Testis (tissue), 3 donors: Measurements from ENCODE around the gene FXYD3. TPM values are rescaled to one million over a fixed set of nuclear protein-coding genes. Genes with fewer than 3 reads are reported as not detected.

Experiments
- DNase-seq: peaks from one replicate; pipeline ENCODE4 v3.0.0-alpha.2; 2019
- H3K27ac ChIP-seq, 2 donors: fragments of 200-600 bp; sonication (generic); one replicate each; pipeline ENCODE4 v1.5.1; 2019
- H3K27me3 ChIP-seq: fragments of 200-600 bp; sonication (generic); one replicate; pipeline ENCODE4 v1.5.1; 2019
- H3K36me3 ChIP-seq: fragments of 200-600 bp; sonication (generic); one replicate; pipeline ENCODE4 v1.5.1; 2017; ENCODE audit warnings: low read depth; ENCODE audit errors: missing control alignments
- H3K4me1 ChIP-seq: fragments of 200-600 bp; sonication (generic); one replicate; pipeline ENCODE4 v1.5.1; 2019
- H3K4me3 ChIP-seq, 2 donors: fragments of 200-600 bp; sonication (generic); one replicate each; pipeline ENCODE4 v1.5.1; 2017 to 2019
- H3K9me3 ChIP-seq: fragments of 200-600 bp; sonication (generic); one replicate; pipeline ENCODE4 v1.5.1; 2017
- POLR2A ChIP-seq: fragments of 450-650 bp; IDR thresholded peaks from one replicate; pipeline ENCODE4 v1.6.1; 2017; ENCODE audit warnings: antibody characterized with exemption, mild to moderate bottlenecking, moderate library complexity
- WGBS, 2 donors: methylation state at CpG; one replicate each; pipeline ENCODE4 v1.1.5; 2018; 5-methylcytosine and 5-hydroxymethylcytosine counted together
- intact Hi-C: fragments of 100-400 bp; cut with DNase I; formaldehyde crosslinking; loops from one replicate; pipeline ENCODE4 v1.15.1; 2023; ENCODE audit warnings: low total_unique reads
- polyA plus RNA-seq: library from polyadenylated mRNA; stranded (reverse); fragments of 350-450 nt; fragmentation: Illumina TruSeq; extraction: RNeasy Lipid Tissue Mini Kit (QIAGEN cat#74804); gene quantifications from one replicate; pipeline ENCODE4 v1.2.3, GENCODE V29; 2014; ENCODE audit warnings: low read depth, low replicate concordance; ENCODE audit not compliant: insufficient read depth
- total RNA-seq, 2 donors: library from RNA; depleted of rRNA; stranded (reverse); fragments of >200 nt; gene quantifications; one replicate each; pipeline ENCODE4 v1.2.3, GENCODE V29; 2016
- TF ChIP-seq, protein P1 (sequence below), 3 experiments: fragments of 450-650 bp in 2 of 3; fragments of 200-600 bp in 1 of 3; sonication (generic) in 1 of 3; IDR thresholded peaks; one replicate each; pipeline ENCODE4 v1.5.1; 2016 to 2019; ENCODE audit warnings: antibody characterized with exemption in 3 of 3, mild to moderate bottlenecking in 2 of 3, moderate library complexity in 1 of 3

The FXYD3 gene
- total and polyA plus RNA-seq, 3 donors from 2014 or later: 2.6 TPM; not detected in 2

DNA sequence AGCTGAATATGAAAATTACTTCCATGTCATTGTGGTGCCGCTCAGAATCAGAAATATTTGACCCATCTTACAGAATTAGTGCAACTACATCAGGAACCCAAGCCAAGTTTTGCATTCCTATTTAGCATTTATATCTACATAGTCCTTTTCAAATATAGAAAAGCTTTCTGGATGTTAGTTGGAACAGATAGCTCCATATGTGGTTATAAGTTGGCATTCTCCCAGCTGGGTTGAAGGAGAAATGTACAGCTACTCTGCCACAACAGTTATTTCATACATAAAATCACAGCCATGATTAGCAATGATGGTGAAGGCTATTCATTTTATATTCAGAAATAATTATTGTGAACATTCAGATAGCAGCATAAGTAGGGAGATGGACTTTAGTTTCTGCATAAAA lies 45.9 kb upstream of the FXYD3 start:
- Histone ChIP-seq H3K36me3 (no peaks in the 10 kb centered on the region), H3K9me3 (no peaks in the 10 kb centered on the region), H3K27me3 (no peaks in the 10 kb centered on the region), H3K27ac (no peak overlapping the region), H3K4me3 (no peak overlapping the region), H3K4me1 (peaks cover 4% of the 10 kb centered on the region)
- intact Hi-C loops: no loop called here
- 51 to 54% methylated on average over 1 of the region's 1 CpG for WGBS, 2 donors
- no peak for DNase-seq
- TF ChIP-seq, protein P1, sequence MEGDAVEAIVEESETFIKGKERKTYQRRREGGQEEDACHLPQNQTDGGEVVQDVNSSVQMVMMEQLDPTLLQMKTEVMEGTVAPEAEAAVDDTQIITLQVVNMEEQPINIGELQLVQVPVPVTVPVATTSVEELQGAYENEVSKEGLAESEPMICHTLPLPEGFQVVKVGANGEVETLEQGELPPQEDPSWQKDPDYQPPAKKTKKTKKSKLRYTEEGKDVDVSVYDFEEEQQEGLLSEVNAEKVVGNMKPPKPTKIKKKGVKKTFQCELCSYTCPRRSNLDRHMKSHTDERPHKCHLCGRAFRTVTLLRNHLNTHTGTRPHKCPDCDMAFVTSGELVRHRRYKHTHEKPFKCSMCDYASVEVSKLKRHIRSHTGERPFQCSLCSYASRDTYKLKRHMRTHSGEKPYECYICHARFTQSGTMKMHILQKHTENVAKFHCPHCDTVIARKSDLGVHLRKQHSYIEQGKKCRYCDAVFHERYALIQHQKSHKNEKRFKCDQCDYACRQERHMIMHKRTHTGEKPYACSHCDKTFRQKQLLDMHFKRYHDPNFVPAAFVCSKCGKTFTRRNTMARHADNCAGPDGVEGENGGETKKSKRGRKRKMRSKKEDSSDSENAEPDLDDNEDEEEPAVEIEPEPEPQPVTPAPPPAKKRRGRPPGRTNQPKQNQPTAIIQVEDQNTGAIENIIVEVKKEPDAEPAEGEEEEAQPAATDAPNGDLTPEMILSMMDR (IDR thresholded peaks at IDR 0.05): no peak
- no peak for TF ChIP-seq POLR2A

DNA sequence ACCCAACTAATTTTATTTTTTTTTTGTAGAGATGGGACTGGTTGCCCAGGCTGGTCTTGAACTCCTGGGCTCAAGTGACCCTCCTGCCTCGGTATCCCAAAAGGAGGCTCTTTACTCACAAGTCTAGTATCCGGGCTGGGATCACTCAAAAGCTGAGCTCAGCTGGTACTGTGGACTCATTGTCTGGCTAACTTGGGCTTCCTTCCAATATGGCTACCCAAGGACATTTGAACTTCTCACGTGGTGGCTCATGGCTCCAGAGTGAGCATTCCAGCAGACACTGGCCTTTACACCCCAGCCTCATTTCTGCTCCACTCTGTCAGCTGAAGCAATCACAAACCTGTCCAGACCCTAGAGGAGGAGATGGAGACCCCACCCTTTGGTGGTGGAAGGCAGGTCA lies 45.2 kb upstream of the FXYD3 start:
- Histone ChIP-seq H3K4me1 (peaks cover 4% of the 10 kb centered on the region), H3K27me3 (no peaks in the 10 kb centered on the region), H3K4me3 (no peak overlapping the region), H3K9me3 (no peaks in the 10 kb centered on the region), H3K36me3 (no peaks in the 10 kb centered on the region), H3K27ac (no peak overlapping the region)
- 69 to 84% methylated on average over 2 to 3 of the region's 3 CpGs for WGBS, 2 donors
- TF ChIP-seq, protein P1 (IDR thresholded peaks at IDR 0.05): no peak
- TF ChIP-seq POLR2A: no peak
- DNase-seq: no peak
- intact Hi-C loops: no loop called here

DNA sequence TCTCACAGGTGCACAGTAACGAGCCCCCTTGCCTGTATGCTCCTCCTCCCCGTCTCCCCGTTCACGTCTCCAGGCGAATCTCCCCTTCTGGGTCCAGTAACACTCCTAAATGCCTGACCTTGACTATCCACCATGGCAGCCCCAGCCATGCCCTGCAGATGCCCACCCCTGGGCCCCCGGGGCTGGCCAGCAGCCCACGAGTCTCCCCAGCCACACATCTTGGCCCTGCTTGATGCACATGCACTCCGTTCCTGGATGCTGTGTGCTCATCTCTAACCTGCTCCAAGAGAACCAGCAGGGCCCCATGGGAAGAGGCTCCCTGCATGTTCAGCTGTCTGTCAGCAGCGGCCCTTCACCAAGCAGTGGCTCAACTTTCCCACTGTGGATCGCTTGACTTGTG lies 42.1 kb upstream of the FXYD3 start:
- 77 to 82% methylated on average over 10 of the region's 10 CpGs for WGBS, 2 donors
- TF ChIP-seq POLR2A: no peak
- TF ChIP-seq, protein P1 (IDR thresholded peaks at IDR 0.05): no peak

GRCh38 chr19:35073941-35074340 lies 41.7 kb upstream of the FXYD3 start:
- 81% methylated on average over 8 of the region's 8 CpGs; no CpG with 5 or more reads in 1 of the 2 donors for WGBS, 2 donors
- Histone ChIP-seq H3K4me1 (no peaks in the 10 kb centered on the region), H3K36me3 (no peaks in the 10 kb centered on the region), H3K4me3 (no peak overlapping the region), H3K27me3 (no peaks in the 10 kb centered on the region), H3K27ac (no peak overlapping the region), H3K9me3 (no peaks in the 10 kb centered on the region)
- no peak for TF ChIP-seq POLR2A
- TF ChIP-seq, protein P1 (IDR thresholded peaks at IDR 0.05): no peak
- DNase-seq: no peak
- intact Hi-C loops: no loop called here

More for the DNA sequence above, 42.1 kb upstream of the FXYD3 start:
- H3K36me3 ChIP-seq: no peaks in the 10 kb centered on the region
- no peaks in the 10 kb centered on the region for H3K9me3 ChIP-seq
- no peaks in the 10 kb centered on the region for H3K4me1 ChIP-seq
- DNase-seq: no peak
- H3K27ac ChIP-seq: no peak overlapping the region
- no peak overlapping the region for H3K4me3 ChIP-seq
- intact Hi-C loops: no loop called here
- no peaks in the 10 kb centered on the region for H3K27me3 ChIP-seq

- DNase-seq: no peak
- no peaks in the 10 kb centered on the region for H3K9me3 ChIP-seq
- H3K4me1 ChIP-seq: no peaks in the 10 kb centered on the region
- H3K27me3 ChIP-seq: no peaks in the 10 kb centered on the region
- WGBS, 2 donors: 91 to 92% methylated on average over 13 to 21 of the region's 21 CpGs
- no peak overlapping the region for H3K27ac ChIP-seq
- H3K4me3 ChIP-seq: no peak overlapping the region
- no peak for TF ChIP-seq POLR2A
- TF ChIP-seq, protein P1 (IDR thresholded peaks at IDR 0.05): no peak
- intact Hi-C loops: no loop called here
- no peaks in the 10 kb centered on the region for H3K36me3 ChIP-seq
Observed at GRCh38 chr19:35074426-35075201, 41.0 kb upstream of the FXYD3 start.
